Activated gamma-delta T cell (primary cell): ENCODE measurements around the gene TDRD3.
"Not testable (repeated sequence)": the region's sequence is repeated elsewhere in the genome, so short reads cannot be mapped to it uniquely, and the experiment has no call there.

Experiments used
- DNase-seq: peaks from one replicate; lab custom pipeline; 2025; lab: John Stamatoyannopoulos, UW

Gene TDRD3

DNA sequence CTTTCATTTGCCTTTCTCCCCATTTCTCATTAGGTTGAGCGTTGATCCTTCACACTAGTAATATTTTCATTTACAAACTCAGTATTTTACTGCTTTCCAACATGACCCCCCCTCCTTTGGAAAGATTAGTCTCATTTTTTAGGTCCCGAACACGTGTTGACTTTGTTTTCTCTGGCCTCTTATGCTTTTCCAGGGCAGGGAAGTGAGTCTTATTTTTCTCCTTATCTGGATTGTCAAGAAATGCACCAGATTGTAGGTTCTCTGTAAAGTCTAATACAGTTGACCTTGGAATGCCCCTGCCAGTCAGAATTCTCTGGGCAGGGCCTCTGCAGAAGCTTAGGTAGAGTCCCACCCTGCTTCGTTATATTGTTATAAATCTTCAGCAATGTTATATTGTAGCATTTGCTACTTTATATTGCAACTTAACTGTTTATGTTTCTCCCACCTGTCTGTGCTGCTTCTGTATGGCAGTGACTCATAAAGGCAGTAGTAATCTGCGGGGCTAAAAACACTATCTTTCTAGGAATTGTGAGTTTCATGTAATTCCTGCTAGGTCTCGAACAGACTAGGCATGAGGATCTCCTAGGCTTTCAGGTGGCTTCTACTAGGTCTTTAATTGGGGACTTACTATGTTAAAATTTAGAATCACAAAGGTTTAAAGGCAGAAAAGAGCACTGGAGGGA is 2.0 kb downstream of the TDRD3 start:
- no peak for DNase-seq

DNA sequence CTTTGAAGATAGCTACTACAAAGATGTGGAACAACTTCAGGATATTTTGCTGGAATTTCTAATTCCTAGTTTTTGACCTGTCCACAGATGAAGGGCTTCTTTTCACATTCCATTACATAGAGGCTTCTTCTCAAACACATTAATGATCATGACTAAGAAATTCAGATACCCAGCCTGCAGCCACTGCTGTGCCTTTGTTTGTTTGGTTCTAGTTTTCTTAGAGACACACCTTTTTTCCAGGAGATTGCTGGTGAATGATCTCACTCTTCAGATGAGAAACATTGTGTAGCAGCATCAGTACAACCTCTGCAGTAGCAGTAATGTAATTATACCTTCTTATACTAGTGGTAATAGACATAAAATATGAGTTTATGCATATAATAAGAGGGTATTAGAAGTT is 5.0 kb downstream of the TDRD3 start:
- DNase-seq, result no peak

DNA sequence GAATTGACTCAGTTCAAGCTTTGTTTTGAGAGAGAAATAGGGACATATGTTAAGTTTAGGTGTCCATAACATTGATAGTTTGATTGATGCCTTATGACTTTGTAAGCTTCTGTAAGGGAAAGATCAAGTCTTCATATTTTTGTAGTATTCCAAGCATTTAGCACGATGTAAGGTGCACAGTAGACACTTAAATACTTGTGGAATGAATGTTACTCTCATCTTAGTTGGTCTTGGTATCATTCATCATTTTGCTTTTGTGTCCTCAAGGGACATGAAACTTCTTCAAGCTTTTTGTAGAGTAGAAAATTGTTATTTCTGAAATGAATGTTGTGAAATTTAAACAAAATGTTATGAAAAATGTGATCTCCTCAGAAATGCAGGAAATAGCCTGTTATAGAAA is 10.1 kb downstream of the TDRD3 start:
- DNase-seq, result no peak

DNA sequence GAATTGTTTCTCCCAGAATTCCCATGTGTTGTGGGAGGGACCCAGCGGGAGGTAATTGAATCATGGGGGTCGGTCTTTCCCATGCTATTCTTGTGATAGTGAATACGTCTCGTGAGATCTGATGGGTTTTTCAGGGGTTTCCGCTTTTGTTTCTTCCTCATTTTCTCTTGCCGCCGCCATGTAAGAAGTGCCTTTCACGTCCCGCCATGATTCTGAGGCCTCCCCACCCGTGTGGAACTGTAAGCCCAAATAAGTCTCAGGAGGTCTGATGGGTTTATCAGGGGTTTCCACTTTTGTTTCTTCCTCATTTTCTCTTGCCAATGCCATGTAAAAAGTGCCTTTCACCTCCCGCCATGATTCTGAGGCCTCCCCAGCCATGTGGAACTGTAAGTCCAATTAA is 10.8 kb downstream of the TDRD3 start:
- DNase-seq, result not testable (repeated sequence)

DNA sequence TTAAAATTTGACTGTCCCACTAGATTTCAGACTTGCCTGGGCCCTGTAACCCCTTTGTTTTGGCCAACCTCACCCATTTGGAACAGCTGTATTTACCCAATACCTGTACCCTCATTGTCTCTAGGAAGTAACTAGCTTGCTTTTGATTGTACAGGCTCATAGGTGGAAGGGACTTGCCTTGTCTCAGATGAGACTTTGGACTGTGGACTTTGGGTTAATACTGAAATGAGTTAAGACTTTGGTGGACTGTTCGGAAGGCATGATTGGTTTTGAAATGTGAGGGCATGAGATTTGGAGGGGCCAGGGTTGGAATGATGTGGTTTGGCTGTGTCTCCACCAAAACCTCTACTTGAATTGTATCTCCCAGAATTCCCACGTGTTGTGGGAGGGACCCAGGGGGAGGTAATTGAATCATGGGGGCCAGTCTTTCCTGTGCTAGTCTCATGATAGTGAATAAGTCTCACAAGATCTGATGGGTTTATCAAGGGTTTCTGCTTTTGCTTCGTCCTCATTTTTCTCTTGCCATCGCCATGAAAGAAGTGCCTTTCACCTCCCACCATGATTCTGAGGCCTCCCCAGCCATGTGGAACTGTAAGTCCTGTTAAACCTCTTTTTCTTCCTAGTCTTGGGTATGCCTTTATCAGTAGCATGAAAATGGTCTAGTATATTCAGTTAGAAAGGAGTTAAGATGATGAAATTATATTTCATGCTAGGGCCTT is 12.7 kb downstream of the TDRD3 start:
- DNase-seq, result not testable (repeated sequence)

DNA sequence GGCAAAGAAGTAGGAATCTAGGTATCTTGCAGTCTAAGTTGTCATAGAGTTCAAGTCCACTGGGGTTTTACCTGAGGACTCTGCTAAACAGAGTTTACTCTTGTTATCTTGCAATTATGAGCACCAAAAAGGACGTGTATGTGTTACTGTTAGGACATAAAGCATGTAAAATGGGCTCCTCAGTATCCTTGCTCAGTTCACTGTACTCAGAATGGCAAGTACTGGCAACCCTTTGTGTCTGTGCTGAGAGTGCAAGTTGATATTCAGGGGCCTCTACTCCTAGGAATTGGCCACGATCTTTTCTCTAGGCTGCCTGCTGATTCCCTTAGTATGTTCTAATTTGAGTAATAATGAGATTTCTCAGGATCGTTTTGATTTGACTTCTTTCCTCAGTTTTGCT is 13.3 kb downstream of the TDRD3 start:
- DNase-seq, result no peak

DNA sequence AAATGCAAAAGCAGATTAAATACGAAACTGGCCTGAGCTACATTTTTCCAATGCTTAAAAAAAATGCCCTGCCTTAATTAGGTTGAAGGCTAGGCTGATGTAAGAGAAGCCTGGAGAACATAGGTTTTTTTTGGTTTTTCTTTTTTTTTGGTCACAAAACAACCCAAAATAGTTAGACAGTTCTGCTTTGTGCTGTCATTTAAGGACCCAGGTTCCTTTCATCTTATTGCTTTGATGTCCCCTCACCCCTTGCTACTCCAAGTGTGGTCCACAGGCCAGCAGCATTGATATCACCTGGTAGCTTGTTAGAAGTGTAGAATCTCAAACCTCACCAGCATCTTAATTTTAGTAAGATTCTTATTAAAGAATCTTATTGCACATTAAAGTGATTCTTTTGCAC is 14.4 kb downstream of the TDRD3 start:
- no peak for DNase-seq

DNA sequence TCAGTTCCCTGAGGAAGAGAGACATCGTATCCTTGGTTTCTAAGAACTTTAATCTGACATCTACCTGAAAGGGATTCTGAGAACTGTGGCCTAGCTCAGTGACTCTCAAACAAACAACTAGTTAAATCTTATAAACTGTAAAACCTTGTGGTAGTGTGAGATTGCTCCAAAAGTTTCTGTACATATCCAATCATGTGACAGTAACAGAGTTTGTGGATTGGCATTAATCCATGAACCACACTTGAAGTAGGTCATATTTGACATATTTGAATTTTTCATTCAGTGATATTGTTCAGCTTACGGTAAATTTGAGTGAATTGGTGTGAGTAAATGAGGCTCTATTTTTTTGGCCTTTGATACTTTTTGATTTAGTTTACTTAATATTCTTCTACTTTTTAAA is 15.0 kb downstream of the TDRD3 start:
- DNase-seq, result no peak

DNA sequence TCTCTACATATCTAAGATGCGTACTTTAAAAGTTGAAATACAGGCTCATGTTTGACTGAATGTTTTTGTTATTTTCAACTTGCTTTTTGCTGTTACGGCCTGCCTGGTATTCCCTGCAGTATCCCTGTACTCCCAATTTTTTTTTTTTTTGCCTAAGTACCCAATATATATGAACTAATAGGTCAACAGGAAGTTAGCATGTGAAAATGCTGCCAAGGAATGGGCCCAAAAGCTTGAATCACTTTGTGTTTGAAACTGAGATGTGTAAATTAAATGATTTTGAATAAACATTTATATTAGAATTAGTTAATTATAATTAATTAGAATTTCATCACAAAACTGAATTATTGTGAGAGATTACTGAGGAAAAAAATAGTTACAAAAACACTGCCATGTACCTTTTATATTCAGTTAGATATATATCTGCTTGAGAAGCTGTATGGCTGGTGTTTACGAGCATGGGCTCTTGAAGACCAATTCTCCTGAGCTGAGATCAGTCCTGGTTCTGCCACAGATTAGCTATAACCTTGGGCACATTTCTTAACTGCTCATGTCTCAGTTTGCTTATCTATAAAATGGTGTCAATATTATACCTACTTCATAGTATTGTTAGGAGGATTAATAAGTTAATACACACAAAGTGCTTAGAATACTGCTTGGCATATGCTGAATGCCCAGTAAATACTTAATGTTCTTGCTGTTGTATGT is 16.0 kb downstream of the TDRD3 start:
- DNase-seq, result no peak

DNA sequence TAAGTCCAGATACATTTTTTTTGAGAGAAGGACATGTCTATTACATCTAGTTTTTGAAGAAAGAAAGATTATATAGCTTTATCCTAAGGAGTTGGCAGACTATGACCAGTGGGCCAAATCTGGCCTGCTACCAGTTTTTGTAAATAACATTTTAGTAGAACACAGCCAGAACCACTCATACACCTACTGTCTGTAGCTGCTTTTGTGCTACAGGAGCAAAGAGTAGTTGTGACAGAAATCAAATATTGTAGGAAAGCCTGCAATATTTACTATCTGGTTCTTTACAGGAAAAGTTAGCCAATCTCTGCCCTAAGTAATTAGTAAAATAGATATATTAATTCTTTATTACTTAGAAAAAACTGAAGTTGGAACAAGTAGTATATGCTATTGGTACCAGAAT is 17.2 kb downstream of the TDRD3 start:
- no peak for DNase-seq

DNA sequence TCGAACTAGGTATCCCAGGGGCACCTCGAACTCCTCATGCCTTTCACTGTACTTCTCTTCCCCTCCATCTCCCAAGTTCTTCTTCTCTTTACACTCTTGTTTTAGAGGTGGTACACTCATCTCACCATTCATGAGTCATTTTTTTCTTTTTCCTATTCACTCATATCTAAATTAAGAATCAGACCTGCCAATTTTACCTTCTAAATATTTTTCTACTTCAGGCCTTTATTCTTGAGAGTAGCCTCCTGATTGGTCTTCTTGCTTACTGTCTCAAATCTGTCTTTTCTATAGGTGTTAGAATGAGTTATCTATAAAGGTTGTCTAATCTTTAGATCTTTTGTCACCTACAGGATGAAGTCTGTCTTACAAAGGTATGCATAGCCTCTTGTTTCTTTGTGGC is 20.7 kb downstream of the TDRD3 start:
- no peak for DNase-seq

DNA sequence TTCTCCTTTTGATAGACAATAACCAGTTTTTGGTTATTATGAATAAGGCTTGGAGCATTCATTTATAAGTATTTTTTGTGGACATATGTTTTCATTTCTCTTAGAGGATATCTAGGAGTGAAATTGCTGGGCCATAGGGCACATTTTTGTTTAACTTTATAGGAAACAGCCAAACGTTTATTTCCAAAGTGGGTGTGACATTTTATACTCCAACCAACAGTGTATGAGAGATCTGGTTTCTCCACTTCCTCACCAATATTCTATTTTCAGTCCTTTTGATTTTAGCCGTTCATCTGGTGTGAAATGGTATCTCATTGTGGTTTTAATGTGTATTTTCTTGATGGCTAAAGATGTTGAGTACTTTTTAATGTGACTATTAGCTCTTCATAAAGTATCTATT is 21.9 kb downstream of the TDRD3 start:
- DNase-seq, result no peak

DNA sequence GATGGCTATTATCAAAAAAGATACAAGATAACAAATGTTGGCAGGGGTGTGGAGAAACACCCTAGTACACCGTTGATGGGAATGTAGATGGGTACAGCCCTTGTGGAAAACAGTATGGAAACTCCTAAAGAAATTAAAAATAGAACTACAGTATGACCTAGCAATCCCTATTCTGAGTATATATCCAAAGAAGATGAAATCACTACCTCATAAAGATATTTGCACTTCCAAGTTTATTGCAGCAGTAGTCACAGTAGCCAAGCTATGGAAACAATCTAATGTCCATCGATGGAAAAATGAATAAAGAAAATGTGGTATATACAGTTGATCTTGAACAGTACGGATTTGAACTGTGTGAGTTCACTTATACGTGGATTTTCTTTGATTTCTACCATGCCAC is 28.3 kb downstream of the TDRD3 start:
- no peak for DNase-seq

DNA sequence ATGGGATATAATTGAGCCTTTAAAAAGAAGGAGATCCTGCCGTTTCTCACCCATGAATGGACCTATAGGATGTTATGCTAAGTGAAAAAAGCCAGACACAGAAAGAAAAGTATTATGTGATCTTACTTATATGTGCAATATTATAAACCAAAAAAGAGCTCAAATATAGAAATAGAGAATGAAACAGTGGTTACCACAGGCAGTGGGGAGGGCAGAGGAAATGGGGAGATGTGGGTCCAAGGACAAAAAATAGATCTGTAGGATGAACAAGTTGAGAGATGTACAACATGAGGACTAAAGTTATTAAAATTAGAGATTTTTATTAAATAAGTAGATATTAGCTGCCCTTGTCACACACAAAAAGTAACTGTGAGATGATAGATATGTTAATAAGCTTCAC is 29.1 kb downstream of the TDRD3 start:
- no peak for DNase-seq

DNA sequence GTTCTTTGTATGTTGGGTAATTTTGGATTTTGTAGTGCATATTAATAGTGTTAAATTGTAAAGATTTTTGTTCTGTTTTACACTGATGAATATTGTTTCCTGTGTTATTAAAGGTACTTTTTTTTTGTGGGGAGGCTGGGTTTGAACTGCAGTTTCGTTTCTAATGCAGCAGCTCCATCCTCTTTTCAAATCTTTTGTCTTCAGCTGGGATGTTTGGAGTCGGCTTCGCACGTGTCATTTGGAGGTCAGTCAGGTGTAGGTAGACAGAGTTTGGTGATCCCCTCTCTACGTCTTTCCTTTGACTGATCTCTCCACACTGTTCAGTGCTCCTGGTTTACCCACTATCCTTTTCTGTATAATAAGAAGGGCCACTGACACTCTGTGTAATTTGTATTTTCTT is 30.3 kb downstream of the TDRD3 start:
- DNase-seq, result no peak

DNA sequence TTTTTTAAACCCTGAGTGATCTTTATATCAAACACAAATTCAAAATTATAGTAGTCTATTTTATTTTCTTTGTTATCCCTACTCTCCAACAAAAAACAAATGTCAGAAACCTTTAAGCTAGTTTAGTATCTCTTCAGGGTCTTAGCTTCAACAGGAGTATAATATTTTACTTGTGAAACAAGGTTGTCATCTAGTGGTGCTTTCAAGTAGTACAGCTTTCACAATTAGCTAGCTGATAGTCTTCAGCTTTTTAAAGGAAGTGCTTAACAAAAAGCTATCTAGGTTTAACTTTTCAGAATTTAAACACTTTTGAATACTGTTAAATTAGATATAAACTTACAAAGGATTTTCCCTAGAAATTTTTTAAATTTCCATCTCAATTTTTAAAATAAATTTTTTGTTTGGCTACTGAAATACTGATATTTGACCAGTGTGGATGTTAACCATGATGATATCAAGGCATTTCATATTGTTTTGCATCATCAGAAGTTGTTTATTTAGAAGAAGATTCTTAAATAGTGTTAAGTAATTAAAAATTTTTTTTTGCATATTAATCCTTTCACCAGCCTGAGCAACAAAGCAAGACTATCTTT is 34.2 kb downstream of the TDRD3 start:
- DNase-seq, result no peak

DNA sequence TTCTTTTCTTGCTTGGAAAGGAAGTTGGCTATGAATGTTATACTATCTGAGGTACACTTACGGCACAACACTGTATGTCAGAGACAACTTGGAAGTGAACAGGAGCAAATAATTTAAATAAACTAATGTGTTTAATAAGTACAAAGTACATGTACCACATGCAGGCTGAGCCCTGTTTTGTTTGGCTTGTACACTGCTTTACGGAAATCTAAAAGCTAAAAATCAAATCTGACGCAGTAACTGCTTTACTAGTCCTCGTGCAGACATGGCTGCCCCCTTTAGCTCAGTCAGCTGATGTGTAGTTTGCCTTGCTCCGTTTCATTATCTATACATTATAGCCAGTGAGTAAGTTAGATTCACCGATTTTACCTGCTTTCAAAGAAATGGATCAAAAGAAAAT is 36.5 kb downstream of the TDRD3 start:
- no peak for DNase-seq

DNA sequence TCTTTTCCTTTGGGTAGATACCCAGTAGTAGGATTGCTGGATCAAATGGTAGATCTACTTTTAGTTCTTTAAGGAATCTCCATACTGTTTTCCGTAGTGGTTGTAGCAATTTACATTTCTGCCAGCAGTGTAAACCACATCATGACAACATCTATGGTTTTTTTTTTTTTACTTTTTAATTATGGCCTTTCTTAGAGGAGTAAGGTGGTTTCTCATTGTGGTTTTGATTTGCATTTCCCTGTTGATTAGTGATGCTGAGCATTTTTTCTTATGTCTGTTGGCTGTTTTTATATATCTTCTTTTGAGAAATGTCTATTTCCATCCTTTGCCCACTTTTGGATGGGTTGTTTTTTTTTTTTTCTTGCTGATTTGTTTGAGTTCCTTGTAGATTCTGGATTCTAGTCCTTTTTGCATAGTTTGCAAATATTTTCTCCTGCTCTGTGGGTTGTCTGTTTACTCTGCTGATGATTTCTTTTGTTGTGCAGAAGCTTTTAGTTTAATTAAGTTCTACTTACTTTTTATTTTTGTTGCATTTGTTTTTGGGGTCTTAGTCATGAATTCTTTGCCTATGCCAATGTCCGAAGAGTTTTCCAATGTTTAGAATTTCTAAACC is 38.8 kb downstream of the TDRD3 start:
- no peak for DNase-seq

DNA sequence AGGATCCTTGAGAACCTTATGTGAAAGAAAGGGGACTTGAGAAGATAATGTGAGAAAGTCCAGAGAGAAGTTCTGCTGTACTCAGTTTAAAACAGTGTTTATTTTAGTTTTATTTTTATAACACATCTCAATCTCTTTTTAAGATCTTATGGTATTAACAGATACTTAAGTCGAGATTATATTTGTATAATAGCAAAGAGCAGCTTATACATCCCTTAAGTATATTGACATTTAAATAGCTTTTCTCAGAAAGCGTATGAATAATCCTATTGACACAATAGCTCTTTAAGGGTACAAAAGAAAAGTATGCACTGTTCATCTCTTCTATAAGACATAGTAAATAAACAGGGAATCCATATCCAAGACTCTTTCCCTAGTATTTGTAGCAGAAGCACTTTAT is 42.2 kb downstream of the TDRD3 start:
- DNase-seq, result no peak

DNA sequence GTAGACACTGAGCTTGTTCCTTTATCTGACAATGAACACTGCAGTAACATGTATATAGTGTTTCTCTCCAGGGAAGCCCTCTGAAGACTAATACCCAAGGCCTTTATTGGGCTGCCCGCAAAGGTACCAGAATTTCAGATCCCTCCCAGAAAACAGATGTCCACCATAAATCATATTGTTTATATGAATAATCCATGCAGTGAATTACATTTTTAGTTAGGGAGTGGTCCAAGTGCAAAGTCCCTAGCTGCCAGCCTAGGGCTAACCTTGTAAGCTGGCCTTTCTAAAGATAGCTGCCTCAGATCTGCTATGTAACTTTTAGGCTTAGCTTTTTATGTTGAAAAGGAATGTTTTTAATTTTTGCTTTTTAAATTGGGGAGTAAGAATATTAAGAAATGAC is 44.7 kb downstream of the TDRD3 start:
- no peak for DNase-seq

DNA sequence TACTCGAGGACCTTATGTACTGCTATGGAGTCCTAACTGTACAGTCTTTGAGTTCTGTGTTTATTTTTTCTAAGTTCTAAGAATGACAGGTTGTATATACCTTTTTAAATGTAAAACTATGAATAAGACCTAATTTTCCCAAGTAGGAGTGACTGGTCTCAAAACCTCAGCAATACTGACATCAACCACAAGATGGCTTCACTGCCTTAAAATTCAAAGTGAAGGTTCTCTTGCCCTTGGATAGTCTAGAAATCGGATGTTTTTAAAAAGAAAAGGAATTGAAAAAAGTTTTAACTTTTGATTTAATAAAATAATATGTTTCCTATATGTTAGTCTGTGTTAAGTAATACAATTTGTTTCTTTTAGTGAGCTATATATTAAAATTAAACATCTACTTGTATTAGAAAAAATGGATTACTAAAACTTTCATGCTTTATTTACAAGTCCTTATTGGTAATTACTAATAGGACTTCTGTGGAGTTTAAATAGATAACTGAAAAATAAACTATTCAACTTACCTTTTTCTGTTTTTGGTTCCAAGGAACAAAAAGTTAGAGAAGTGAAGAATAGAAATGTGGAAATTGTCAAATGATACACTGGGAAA is 52.0 kb downstream of the TDRD3 start:
- no peak for DNase-seq

DNA sequence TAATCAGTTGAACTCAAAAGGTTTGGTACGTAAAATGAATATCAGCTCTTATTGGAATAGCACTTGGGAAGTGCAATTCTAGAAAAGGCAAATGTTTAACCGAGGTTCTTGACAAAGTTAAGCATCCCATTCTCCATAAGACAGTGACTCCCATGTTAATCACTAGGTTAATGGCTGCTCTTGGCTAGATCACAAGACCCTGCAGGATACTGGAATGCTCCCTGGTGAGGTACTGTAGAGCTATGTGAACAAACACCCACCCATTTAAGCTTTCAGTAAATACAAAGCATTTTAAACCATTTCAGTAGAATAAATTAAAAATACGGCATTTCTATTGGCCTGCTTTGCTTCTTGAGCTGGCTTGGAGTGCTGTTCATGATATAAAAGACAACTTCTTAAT is 56.5 kb downstream of the TDRD3 start:
- DNase-seq, result no peak
